ENCODE data around the gene PIK3R5. TPM values are rescaled to one million over a fixed set of nuclear protein-coding genes. Genes with fewer than 3 reads are reported as not detected.

PIK3R5 gene
- total and polyA plus RNA-seq, 7 donors: 0.20 to 2.9 (median 1.1) TPM

DNA sequence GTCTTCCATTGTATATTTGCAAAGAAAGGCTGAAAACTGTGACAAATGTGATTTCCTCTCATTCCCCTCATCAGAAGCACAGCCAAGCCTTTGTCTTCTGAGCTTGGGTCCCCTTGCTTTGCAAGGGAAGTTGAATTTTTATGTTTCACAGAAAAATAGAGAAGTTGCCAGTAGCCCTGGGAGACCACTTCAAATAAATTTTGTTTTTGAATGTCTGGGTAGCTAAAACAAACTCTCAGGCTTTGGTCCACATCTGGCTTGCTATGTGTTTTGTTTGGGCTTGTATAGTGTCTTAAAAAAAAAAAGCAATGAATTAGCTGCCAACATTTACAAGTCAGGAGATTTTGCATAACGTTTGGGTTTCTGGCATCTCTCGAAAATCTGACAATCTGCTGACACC, 122.2 kb downstream of the PIK3R5 start:
- WGBS, 3 donors: 18 to 43% (median 32%) methylated on average over 2 of the region's 2 CpGs
- Histone ChIP-seq H3K4me1 (no peaks in the 10 kb centered on the region), H3K27ac (no peak overlapping the region), H3K27me3 (ENCODE audit: insufficient read depth in 3 of 3, low read length in 2 of 3) (peaks cover 0 to 3% (median 0%) of the 10 kb centered on the region in 3 donors), H3K9me3 (no peaks in the 10 kb centered on the region), H3K36me3 (ENCODE audit: insufficient read depth in 1 of 2, low read depth in 1 of 2) (no peaks in the 10 kb centered on the region), H3K4me3 (no peak overlapping the region)
- ATAC-seq (no peak), DNase-seq (no peak)
- TF ChIP-seq, protein P1, sequence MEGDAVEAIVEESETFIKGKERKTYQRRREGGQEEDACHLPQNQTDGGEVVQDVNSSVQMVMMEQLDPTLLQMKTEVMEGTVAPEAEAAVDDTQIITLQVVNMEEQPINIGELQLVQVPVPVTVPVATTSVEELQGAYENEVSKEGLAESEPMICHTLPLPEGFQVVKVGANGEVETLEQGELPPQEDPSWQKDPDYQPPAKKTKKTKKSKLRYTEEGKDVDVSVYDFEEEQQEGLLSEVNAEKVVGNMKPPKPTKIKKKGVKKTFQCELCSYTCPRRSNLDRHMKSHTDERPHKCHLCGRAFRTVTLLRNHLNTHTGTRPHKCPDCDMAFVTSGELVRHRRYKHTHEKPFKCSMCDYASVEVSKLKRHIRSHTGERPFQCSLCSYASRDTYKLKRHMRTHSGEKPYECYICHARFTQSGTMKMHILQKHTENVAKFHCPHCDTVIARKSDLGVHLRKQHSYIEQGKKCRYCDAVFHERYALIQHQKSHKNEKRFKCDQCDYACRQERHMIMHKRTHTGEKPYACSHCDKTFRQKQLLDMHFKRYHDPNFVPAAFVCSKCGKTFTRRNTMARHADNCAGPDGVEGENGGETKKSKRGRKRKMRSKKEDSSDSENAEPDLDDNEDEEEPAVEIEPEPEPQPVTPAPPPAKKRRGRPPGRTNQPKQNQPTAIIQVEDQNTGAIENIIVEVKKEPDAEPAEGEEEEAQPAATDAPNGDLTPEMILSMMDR (IDR thresholded peaks at IDR 0.05): no peak
- intact Hi-C loops (cut with DNase I): no loop called here

DNA sequence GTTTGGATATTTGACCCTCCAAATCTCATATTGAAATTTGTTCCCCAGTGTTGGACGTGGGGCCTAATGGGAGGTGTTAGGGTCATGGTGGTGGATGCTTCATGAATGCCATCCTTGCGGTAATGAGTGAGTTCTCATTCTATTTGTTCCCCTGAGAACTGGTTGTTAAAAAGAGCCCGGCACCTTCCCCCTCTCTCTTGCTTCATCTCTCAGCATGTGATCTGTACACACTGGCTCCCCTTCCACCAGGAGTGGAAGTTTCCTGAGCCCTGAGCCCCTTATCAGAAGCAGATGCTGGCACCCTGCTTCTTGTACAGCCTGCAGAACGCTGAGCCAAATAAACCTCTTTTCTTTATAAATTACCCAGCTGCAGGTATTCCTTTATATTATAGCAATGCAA, 123.7 kb downstream of the PIK3R5 start:
- TF ChIP-seq, protein P1 (IDR thresholded peaks at IDR 0.05): no peak
- 48 to 65% (median 60%) methylated on average over 4 of the region's 4 CpGs for WGBS, 3 donors
- Histone ChIP-seq H3K27ac (no peak overlapping the region), H3K4me3 (no peak overlapping the region), H3K9me3 (no peaks in the 10 kb centered on the region), H3K27me3 (ENCODE audit: insufficient read depth in 3 of 3, low read length in 2 of 3) (peaks cover 0 to 3% (median 0%) of the 10 kb centered on the region in 3 donors), H3K36me3 (ENCODE audit: insufficient read depth in 1 of 2, low read depth in 1 of 2) (no peaks in the 10 kb centered on the region), H3K4me1 (no peaks in the 10 kb centered on the region)
- intact Hi-C loops (cut with DNase I): no loop called here
- DNase-seq (no peak), ATAC-seq (no peak)

DNA sequence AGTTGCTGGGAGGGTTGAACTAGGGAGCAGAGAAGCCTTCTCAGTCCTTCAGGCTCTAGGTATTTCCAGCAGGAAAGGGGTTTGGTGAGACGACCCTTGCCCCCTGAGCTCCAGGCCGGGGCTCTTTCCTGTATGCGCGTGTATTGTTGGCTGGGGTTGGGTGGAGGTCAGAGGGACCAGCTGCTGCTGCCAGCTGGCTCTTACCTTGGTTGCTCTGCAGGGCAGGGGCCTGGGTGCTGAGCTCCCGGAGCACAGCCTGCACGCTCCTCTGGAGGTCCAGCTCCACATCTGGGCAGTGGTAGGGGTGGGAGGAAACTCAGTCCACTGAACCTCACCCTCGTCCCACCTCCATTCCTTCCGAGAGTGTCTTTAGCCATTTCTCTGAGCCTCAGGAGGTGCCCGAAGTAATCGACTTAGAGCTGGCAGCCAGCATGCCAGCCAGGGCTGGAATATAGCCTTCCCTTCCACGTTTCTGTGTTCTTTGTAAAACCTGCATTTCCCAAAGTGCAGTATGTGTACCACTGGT, 126.0 kb downstream of the PIK3R5 start:
- Histone ChIP-seq H3K27ac (no peak overlapping the region), H3K4me3 (no peak overlapping the region), H3K4me1 (no peaks in the 10 kb centered on the region), H3K36me3 (ENCODE audit: insufficient read depth in 1 of 2, low read depth in 1 of 2) (no peaks in the 10 kb centered on the region), H3K27me3 (ENCODE audit: insufficient read depth in 3 of 3, low read length in 2 of 3) (peaks cover 0 to 3% (median 0%) of the 10 kb centered on the region in 3 donors), H3K9me3 (no peaks in the 10 kb centered on the region)
- DNase-seq (no peak), ATAC-seq (no peak)
- TF ChIP-seq, protein P1 (IDR thresholded peaks at IDR 0.05): no peak
- WGBS, 3 donors: 38 to 44% (median 43%) methylated on average over 11 of the region's 11 CpGs
- intact Hi-C loops (cut with DNase I): no loop called here

DNA sequence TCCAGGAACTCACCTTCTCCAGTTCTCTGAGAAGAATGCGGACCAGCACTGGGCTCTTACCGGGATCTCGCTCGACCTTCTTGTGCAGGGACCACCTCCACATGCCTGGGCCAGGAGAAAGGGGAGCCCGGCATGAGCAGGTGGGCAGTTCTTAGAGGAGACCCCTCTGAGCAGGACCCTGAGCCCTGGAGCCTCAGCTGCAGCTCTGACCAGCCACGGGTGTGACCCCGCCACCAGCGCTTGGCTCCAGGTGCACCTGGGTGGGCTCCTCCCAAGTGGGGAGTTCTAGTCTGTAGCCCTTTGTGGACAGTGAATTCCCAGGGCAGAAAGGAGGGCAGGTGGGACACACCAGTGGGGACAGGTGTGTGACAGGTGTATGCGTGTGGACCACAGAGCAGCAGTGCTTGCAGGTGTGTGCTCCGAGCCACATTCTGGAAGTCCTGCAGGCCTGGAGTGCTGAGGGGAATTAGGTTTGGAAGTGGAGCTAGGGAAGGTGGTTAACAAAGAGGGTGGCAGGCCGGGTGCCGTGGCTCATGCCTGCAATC, 126.9 kb downstream of the PIK3R5 start:
- H3K27ac ChIP-seq: no peak overlapping the region
- intact Hi-C loops (cut with DNase I): no loop called here
- DNase-seq (no peak), ATAC-seq (no peak)
- TF ChIP-seq, protein P1 (IDR thresholded peaks at IDR 0.05): no peak
- H3K4me1 ChIP-seq: no peaks in the 10 kb centered on the region
- no peak overlapping the region for H3K4me3 ChIP-seq
- H3K27me3 ChIP-seq (ENCODE audit: insufficient read depth in 3 of 3, low read length in 2 of 3): no peaks in the 10 kb centered on the region
- WGBS, 3 donors: 81 to 87% (median 85%) methylated on average over 12 of the region's 12 CpGs
- no peaks in the 10 kb centered on the region for H3K9me3 ChIP-seq
- no peaks in the 10 kb centered on the region for H3K36me3 ChIP-seq (ENCODE audit: insufficient read depth in 1 of 2, low read depth in 1 of 2)

Measured in psoas muscle (tissue), 8 donors.